ENCODE data around the gene TAL1.

DNA sequence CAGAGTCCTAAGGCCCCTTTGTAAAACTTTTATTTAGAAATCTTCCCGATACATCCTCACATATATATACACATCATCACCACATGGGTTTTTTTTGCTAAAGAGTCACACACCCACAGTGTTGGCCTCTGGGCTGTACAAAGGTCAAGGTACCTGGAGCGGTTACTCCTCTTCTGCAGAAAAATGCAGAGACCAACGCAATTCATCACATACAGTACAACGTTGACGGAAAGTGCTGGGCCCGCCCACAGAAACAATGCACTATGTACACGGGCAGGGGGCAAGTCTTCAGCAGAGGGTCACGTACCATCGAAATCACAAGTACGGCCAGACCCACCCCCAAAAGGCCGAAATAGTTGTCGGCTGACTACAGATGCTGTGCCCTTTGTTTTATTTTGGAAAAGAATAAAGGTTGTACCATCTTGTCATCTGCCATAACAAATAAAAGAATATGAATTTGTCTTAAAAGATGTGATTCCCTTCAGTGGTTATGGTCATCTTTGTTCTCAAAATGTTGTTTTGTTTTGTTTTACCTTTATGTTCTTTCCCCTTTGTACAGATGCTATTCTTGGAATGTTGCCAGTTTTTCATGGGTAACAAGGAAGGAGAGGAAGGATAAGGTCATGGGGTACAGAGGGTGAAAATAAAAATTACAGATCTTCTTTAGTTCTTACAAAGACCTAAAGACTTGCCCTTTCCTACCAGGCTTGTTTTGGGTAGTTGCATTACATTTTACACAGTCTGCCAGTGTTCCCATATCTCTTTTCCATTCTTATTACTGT is 15.6 kb downstream of the TAL1 start:
- TF ChIP-seq POLR2A (IDR thresholded peaks at IDR 0.05) (no peak), EP300 (IDR thresholded peaks at IDR 0.05) (no peak), POLR2AphosphoS5 (IDR thresholded peaks at IDR 0.05) (no peak)
- TF ChIP-seq, protein P1, sequence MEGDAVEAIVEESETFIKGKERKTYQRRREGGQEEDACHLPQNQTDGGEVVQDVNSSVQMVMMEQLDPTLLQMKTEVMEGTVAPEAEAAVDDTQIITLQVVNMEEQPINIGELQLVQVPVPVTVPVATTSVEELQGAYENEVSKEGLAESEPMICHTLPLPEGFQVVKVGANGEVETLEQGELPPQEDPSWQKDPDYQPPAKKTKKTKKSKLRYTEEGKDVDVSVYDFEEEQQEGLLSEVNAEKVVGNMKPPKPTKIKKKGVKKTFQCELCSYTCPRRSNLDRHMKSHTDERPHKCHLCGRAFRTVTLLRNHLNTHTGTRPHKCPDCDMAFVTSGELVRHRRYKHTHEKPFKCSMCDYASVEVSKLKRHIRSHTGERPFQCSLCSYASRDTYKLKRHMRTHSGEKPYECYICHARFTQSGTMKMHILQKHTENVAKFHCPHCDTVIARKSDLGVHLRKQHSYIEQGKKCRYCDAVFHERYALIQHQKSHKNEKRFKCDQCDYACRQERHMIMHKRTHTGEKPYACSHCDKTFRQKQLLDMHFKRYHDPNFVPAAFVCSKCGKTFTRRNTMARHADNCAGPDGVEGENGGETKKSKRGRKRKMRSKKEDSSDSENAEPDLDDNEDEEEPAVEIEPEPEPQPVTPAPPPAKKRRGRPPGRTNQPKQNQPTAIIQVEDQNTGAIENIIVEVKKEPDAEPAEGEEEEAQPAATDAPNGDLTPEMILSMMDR (IDR thresholded peaks at IDR 0.05) = no peak
